NB4 (cell line): ENCODE results near the gene NRXN3.

Experiments used
- MAX ChIP-seq: IDR thresholded peaks from 2 replicates; pipeline ENCODE4 v1.6.1; 2011; ENCODE audit warnings: low read depth, low read length
- TF ChIP-seq, protein P1 (sequence below): IDR thresholded peaks from one replicate; pipeline ENCODE4 v1.5.1; 2012; ENCODE audit warnings: low read depth, low read length

DNA sequence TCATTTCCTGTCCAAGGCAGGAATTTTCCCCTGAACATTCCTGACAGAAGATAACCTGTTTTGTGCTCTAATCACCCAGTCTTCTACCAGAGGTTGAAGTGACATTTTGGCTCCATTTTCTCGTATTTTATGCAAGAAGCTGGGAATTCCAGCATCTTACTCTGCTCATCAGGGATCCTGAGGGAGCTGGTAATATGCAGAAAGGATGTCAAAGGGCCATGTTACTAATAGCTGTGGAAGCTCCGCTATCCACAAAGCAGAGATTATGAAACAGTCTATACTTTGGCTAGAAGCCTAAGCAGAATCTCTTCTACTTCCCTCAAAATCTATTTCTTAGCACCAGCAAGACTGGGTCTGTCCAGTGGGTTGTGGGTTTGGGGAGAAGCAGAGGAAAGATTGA is 1428.2 kb downstream of the NRXN3 start:
- TF ChIP-seq, protein P1, sequence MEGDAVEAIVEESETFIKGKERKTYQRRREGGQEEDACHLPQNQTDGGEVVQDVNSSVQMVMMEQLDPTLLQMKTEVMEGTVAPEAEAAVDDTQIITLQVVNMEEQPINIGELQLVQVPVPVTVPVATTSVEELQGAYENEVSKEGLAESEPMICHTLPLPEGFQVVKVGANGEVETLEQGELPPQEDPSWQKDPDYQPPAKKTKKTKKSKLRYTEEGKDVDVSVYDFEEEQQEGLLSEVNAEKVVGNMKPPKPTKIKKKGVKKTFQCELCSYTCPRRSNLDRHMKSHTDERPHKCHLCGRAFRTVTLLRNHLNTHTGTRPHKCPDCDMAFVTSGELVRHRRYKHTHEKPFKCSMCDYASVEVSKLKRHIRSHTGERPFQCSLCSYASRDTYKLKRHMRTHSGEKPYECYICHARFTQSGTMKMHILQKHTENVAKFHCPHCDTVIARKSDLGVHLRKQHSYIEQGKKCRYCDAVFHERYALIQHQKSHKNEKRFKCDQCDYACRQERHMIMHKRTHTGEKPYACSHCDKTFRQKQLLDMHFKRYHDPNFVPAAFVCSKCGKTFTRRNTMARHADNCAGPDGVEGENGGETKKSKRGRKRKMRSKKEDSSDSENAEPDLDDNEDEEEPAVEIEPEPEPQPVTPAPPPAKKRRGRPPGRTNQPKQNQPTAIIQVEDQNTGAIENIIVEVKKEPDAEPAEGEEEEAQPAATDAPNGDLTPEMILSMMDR: no peak
- no peak for TF ChIP-seq MAX
